A549 treated with Mapracorat at 1 μM for 4 hours (cell line): ENCODE measurements around the gene FOXD4L5. TPM values are rescaled to one million over a fixed set of nuclear protein-coding genes. Genes with fewer than 3 reads are reported as not detected.

ENCODE experiments used
- total RNA-seq: library from RNA; stranded (reverse); fragments of 200-300 nt; extraction: Qiagen RNA extraction; gene quantifications from 5 replicates; pipeline ENCODE4 v1.2.3, GENCODE V29; 2022

The FOXD4L5 gene
- 0.05 TPM in 1 of 5 replicates, not detected in the others for total RNA-seq

DNA sequence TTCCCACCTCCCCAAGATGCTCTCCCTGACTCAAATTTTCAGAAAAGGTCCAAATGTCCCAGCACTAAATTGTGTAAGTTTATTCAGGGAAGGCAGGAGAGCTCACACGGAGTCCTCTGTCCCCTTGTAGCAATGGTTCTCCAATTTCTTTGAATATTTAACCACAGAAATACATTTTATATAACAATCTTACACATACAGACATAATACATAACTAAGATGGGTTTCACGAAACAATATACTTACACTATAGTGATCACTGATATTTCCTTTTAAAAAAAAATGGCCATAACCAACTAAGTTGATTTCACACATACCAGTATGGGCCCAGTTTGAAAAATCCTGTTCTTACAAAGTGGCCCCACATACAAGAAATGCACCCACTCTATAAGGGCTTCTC lies at the start of gene FOXD4L5:
TSS of gene FOXD4L5 (minus strand) at position 101 of the 400 bp plus-strand sequence. CDS start 832 bp downstream, outside the sequence.

